ENCODE measurements around the gene TLE4.

DNA sequence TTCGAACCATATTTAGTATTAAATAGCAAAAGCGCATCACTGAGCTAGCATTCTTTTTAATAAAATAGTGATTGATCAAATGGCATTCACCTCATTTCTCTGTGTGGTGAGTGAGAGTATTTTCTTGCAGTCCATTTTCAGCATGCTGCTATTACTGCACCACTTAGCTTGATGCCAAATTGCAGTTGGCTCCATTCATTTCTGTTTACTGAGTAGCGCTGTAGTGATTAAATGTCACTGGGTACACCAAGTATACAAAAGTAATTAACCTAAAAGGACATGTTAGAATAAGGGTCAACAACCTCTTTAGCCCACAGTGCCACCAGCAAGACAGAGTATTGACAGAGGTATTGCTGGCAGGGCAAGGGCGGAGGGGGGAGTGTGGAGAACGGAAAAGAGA lies 122.0 kb downstream of the TLE4 start:
- TF ChIP-seq, protein P1, sequence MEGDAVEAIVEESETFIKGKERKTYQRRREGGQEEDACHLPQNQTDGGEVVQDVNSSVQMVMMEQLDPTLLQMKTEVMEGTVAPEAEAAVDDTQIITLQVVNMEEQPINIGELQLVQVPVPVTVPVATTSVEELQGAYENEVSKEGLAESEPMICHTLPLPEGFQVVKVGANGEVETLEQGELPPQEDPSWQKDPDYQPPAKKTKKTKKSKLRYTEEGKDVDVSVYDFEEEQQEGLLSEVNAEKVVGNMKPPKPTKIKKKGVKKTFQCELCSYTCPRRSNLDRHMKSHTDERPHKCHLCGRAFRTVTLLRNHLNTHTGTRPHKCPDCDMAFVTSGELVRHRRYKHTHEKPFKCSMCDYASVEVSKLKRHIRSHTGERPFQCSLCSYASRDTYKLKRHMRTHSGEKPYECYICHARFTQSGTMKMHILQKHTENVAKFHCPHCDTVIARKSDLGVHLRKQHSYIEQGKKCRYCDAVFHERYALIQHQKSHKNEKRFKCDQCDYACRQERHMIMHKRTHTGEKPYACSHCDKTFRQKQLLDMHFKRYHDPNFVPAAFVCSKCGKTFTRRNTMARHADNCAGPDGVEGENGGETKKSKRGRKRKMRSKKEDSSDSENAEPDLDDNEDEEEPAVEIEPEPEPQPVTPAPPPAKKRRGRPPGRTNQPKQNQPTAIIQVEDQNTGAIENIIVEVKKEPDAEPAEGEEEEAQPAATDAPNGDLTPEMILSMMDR (IDR thresholded peaks at IDR 0.05; ENCODE audit: insufficient read depth, low read depth, low read length) = no peak
- no peak for TF ChIP-seq EZH2 (IDR thresholded peaks at IDR 0.05; ENCODE audit: insufficient read depth, low read length)
